HEK293T (cell line): Measurements from ENCODE around the gene DNAJC7.

Experiments used
- CTCF ChIA-PET: fragments of 350-600 bp; formaldehyde crosslinking; extraction: SDS; loops from one replicate; lab custom pipeline; 2021; ENCODE audit warnings: antibody characterized with exemption, inconsistent platforms; lab: Yijun Ruan, JAX
- POLR2A ChIA-PET: fragments of 350-600 bp; formaldehyde crosslinking; extraction: SDS; loops from one replicate; lab custom pipeline; 2020; ENCODE audit warnings: antibody characterized with exemption, inconsistent platforms; lab: Yijun Ruan, JAX
- DNase-seq: peaks from one replicate; pipeline ENCODE4 v3.0.0; 2012; ENCODE audit warnings: mixed read lengths; ENCODE audit errors: extremely low spot score
- ARNT ChIP-seq: fragments of 450-650 bp; IDR thresholded peaks from 2 replicates; pipeline ENCODE4 v1.6.1; 2017; ENCODE audit warnings: mild to moderate bottlenecking
- BHLHE40 ChIP-seq: fragments of 450-650 bp; IDR thresholded peaks from 2 replicates; pipeline ENCODE4 v1.6.1; 2016; ENCODE audit warnings: mild to moderate bottlenecking, moderate library complexity, borderline replicate concordance
- CTBP1 ChIP-seq: fragments of 450-650 bp; IDR thresholded peaks from 2 replicates; pipeline ENCODE4 v1.6.1; 2016; ENCODE audit warnings: borderline replicate concordance
- ELF4 ChIP-seq: fragments of 450-650 bp; IDR thresholded peaks from 2 replicates; pipeline ENCODE4 v1.6.1; 2017; ENCODE audit warnings: antibody characterized with exemption
- FOXA1 ChIP-seq: fragments of 450-650 bp; IDR thresholded peaks from 2 replicates; pipeline ENCODE4 v1.6.1; 2016; ENCODE audit warnings: mild to moderate bottlenecking
- FOXK2 ChIP-seq: fragments of 450-650 bp; IDR thresholded peaks from 2 replicates; pipeline ENCODE4 v1.6.1; 2016; ENCODE audit warnings: mild to moderate bottlenecking
- FOXM1 ChIP-seq: fragments of 450-650 bp; IDR thresholded peaks from 2 replicates; pipeline ENCODE4 v1.6.1; 2017; ENCODE audit warnings: mild to moderate bottlenecking, borderline replicate concordance
- HDGF ChIP-seq: fragments of 450-650 bp; IDR thresholded peaks from 2 replicates; pipeline ENCODE4 v1.6.1; 2017; ENCODE audit warnings: antibody characterized with exemption, borderline replicate concordance
- L3MBTL2 ChIP-seq: fragments of 450-650 bp; conservative IDR thresholded peaks from 2 replicates; pipeline ENCODE4 v1.6.1; 2016; ENCODE audit warnings: mild to moderate bottlenecking
- LEF1 ChIP-seq: fragments of 450-650 bp; IDR thresholded peaks from 2 replicates; pipeline ENCODE4 v1.6.1; 2017; ENCODE audit warnings: mild to moderate bottlenecking, borderline replicate concordance
- NFRKB ChIP-seq: fragments of 450-650 bp; IDR thresholded peaks from 2 replicates; pipeline ENCODE4 v1.6.1; 2016; ENCODE audit warnings: mild to moderate bottlenecking, moderate library complexity
- SP1 ChIP-seq: fragments of 450-650 bp; IDR thresholded peaks from 2 replicates; pipeline ENCODE4 v1.6.1; 2017
- SUZ12 ChIP-seq: fragments of 450-650 bp; IDR thresholded peaks from 2 replicates; pipeline ENCODE4 v1.6.1; 2016; ENCODE audit warnings: mild to moderate bottlenecking
- TARDBP ChIP-seq: fragments of 450-650 bp; IDR thresholded peaks from 2 replicates; pipeline ENCODE4 v1.6.1; 2016
- ZNF384 ChIP-seq: fragments of 450-650 bp; IDR thresholded peaks from 2 replicates; pipeline ENCODE4 v1.6.1; 2016
- TF ChIP-seq, protein P1 (sequence below): fragments of 450-650 bp; IDR thresholded peaks from 2 replicates; pipeline ENCODE4 v1.6.1; 2016

Gene DNAJC7

DNA sequence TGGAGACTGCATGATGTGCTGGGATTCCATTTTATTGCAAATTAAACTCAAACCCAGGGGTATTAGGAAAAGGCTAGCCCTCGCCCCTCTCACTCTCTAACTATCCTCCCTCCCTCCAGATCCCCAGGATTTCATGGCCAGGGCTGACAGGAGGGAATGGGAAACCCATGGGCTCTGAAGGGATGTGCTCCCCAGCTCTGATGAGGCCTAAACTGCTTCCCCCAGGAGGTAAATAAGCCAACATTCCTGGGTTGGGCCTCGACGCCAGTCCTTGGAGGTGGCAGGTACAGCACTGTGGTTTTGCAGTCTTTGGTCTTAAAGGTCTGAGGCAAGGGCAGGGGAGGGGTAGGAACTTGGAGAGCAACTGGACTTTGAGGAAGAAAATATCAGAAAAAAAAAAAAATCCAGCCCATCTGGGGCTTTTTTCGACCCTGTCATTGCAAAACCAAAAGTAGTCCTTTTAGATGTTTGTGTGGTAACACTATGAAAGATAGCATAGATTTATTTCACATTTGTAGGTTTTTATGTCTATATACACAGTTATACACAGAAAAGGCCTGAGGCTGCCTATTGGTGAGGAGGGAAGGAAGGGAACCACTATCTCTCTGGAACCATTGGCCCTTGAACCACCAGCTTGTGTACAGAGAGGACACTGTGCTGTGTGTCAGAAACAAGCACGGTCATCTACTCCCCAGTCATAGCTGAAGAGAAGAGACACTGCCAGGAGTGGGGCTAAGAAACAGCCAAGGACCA, 21.2 kb upstream of the DNAJC7 start:
- TF ChIP-seq SP1 (no peak), SUZ12 (no peak), LEF1 (no peak), NFRKB (no peak), ARNT (no peak)
- TF ChIP-seq, protein P1, sequence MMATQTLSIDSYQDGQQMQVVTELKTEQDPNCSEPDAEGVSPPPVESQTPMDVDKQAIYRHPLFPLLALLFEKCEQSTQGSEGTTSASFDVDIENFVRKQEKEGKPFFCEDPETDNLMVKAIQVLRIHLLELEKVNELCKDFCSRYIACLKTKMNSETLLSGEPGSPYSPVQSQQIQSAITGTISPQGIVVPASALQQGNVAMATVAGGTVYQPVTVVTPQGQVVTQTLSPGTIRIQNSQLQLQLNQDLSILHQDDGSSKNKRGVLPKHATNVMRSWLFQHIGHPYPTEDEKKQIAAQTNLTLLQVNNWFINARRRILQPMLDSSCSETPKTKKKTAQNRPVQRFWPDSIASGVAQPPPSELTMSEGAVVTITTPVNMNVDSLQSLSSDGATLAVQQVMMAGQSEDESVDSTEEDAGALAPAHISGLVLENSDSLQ = no peak
- POLR2A ChIA-PET = interaction anchor here (1.1 to 3.4 kb wide), 2 partner anchors 21 to 82 kb away, joined by 3 to 23 read pairs; partner anchors contain the start of genes DNAJC7 and KAT2A

DNA sequence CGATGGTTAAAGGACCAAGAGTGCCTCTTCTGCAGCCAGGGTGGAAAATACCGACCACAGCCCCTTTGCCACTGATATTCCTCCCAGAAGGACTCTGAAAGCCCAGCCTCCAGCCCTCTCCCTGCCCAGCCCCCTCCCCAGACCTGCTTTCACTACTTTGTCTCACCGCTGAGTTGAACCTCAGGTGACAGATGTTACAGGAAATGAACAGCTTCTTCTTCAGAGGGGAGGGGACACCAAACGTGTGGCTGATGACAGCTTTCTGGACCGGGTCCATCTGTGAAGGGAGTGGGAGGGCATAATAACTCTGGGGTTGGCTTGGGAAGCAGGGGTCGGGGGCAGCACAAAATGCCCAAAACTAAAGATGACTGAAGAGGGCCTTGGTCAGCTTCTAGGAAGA, 16.8 kb upstream of the DNAJC7 start:
- ChIA-PET CTCF (interaction anchor here (1.0 kb wide), 1 partner anchor 14 kb away, joined by 3 read pairs; the partner anchor contains the start of gene NKIRAS2), POLR2A (interaction anchor here (1.0 to 1.7 kb wide), 3 partner anchors 9 to 68 kb away, joined by 4 to 5 read pairs (median 4); partner anchors contain the start of genes CNP and DNAJC7)
- no peak for DNase-seq
- no peak for TF ChIP-seq HDGF
- no peak for TF ChIP-seq FOXA1
- TF ChIP-seq SP1 = no peak
- no peak for TF ChIP-seq ZNF384
- no peak for TF ChIP-seq FOXK2
- TF ChIP-seq L3MBTL2 = no peak
- TF ChIP-seq CTBP1 = no peak
- TF ChIP-seq ELF4 = no peak
- TF ChIP-seq ARNT = no peak
- no peak for TF ChIP-seq SUZ12
- no peak for TF ChIP-seq TARDBP
- no peak for TF ChIP-seq NFRKB
- no peak for TF ChIP-seq FOXM1
- no peak for TF ChIP-seq BHLHE40
- no peak for TF ChIP-seq LEF1
- TF ChIP-seq, protein P1 = no peak

More for the DNA sequence above, 21.2 kb upstream of the DNAJC7 start:
- CTCF ChIA-PET = no interaction called here
- DNase-seq = no peak

DNA sequence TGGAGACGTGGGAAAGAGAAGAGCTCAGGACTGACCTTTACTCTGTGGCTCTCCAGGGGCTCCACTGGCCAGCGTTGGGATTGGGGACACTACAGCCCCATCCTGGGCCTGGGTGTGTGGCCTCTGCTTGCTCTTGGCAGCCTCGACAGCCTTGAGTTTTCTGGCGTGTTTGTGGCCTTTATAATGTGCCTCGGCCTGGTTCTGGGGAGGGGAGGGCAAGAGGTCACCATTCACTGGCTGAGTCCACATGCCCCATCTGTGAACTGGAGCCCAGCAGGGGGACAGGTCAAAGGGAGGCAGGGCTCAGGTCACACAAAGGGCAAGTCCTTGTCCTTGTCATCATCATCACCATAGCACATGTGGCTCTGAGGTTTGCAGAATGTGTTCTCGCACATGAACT, 14.3 kb upstream of the DNAJC7 start:
- CTCF ChIA-PET = interaction anchor here (1.0 to 1.2 kb wide), 2 partner anchors 10 to 12 kb away, joined by 3 to 4 read pairs; partner anchors contain the start of gene NKIRAS2

DNA sequence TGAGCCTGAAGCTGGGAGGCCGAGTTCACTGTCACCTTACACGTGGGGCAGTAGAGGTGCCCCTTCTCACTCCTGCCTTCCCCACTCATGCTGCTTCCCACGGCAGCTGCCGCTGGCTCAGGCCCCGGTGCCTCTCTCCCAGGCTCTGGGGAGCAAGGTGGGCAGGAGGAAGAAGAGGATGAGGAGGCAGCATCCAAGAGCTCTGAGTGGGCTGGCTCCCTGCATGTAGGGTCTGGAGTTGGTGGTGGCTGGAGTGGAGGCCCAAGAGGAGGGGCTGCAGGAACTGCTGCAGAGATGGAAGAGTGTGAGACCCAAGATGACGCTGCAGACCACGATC, 11.5 kb upstream of the DNAJC7 start:
- ChIA-PET CTCF (interaction anchor here (0.6 to 1.7 kb wide), 4 partner anchors 11 to 285 kb away, joined by 3 to 6 read pairs (median 4); no protein-coding TSS in a partner anchor), POLR2A (interaction anchor here (0.9 to 4.5 kb wide), 3 partner anchors 9 to 62 kb away, joined by 4 to 37 read pairs (median 10); partner anchors contain the start of genes CNP, DNAJC7 and NKIRAS2)
- DNase-seq = no peak
- TF ChIP-seq FOXA1 (no peak), ELF4 (no peak), TARDBP (no peak), ZNF384 (no peak), SP1 (no peak), SUZ12 (no peak), NFRKB (no peak)
- TF ChIP-seq, protein P1 = no peak

More for the DNA sequence above, 14.3 kb upstream of the DNAJC7 start:
- POLR2A ChIA-PET = interaction anchor here (0.7 to 1.9 kb wide), 4 partner anchors 12 to 89 kb away, joined by 3 to 5 read pairs (median 4); partner anchors contain the start of genes CNP, DNAJC7, KAT2A and NKIRAS2
- TF ChIP-seq TARDBP = no peak
- no peak for TF ChIP-seq FOXM1
- no peak for TF ChIP-seq SP1
- TF ChIP-seq, protein P1 = no peak
- no peak for TF ChIP-seq HDGF
- TF ChIP-seq SUZ12 = no peak
- DNase-seq = no peak

DNA sequence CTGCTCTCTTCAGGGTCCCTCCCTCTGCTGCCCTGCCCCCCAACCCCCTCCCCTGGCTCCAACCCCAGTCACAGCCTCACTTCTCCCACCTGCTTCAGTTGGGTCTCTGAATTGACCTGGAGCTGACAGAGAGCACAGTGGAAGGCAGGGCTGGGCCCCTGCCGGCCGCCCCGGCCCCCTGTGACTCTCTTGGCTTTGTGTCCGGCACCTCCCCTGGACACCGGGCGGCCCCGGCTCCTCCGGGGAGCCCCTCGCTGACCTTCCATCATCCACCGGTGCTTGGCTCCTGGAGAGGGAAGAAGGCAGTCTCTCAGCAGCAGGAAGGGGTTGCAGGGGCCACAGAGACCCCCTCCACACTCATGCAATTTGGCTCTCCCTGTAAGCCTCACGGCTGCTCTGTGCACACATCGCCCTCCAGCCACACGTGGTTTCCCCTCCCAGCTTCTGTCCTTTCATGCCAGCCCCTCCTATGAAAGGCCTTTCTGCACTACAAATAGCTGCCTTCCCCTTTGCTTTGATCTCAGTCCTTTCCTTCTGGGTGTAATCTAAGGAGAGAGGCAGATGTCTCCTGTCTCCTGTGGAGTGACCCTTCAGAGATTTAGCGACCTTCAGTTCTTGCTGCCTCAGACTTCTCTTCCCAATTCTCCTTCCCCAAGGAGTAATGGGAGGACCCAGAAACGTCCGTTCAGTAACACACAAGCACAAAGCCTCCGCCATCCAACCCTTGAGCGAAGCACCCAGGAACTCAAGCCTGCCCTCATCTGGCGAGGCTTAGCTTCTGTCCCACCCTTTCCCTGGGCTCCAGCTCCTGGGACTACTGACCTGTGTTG, 10.9 kb upstream of the DNAJC7 start:
- CTCF ChIA-PET = interaction anchor here (1.1 to 1.7 kb wide), 3 partner anchors 10 to 23 kb away, joined by 4 to 6 read pairs (median 5); no protein-coding TSS in a partner anchor
- POLR2A ChIA-PET = interaction anchor here (0.9 to 4.5 kb wide), 3 partner anchors 8 to 62 kb away, joined by 4 to 37 read pairs (median 10); partner anchors contain the start of genes CNP, DNAJC7 and NKIRAS2
- DNase-seq = peak; percentile 58
- TF ChIP-seq HDGF (no peak), ZNF384 (no peak), SP1 (no peak), SUZ12 (no peak), TARDBP (no peak), CTBP1 (no peak), L3MBTL2 (no peak), BHLHE40 (no peak), LEF1 (no peak), NFRKB (no peak), ELF4 (no peak)
